GM23338 (cell line): ENCODE results near the gene APOL6. TPM values are rescaled to one million over a fixed set of nuclear protein-coding genes. Genes with fewer than 3 reads are reported as not detected.
A peak's percentile ranks its signal among the peaks of the same experiment; 100 is the strongest.

Experiments used
- ATAC-seq: fragments of 200-7000 bp; cut with Tn5 transposase; 3 replicates; pipeline ENCODE4 v1.9.1; 2020
- DNase-seq: peaks from one replicate; pipeline ENCODE4 v3.0.0-alpha.2; 2015; ENCODE audit warnings: low spot score
- H2AFZ ChIP-seq: fragments of 200-600 bp; sonication (generic); 2 replicates; pipeline ENCODE4 v1.8.0; 2016; ENCODE audit warnings: antibody characterized with exemption, mild to moderate bottlenecking, moderate library complexity
- H3F3A ChIP-seq: fragments of 200-600 bp; sonication (generic); replicated peaks from 2 replicates; pipeline ENCODE4 v1.8.0; 2017; ENCODE audit warnings: antibody characterized with exemption, mixed run types, low read depth
- H3K27ac ChIP-seq: fragments of 200-600 bp; sonication (generic); 2 replicates; pipeline ENCODE4 v1.6.1; 2016; ENCODE audit warnings: low read depth
- H3K27me3 ChIP-seq: fragments of 200-600 bp; sonication (generic); 2 replicates; pipeline ENCODE4 v1.8.0; 2016; ENCODE audit warnings: mild to moderate bottlenecking, mixed run types, moderate library complexity; ENCODE audit not compliant: insufficient read depth
- H3K36me3 ChIP-seq: fragments of 200-600 bp; sonication (generic); 2 replicates; pipeline ENCODE4 v1.8.0; 2016; ENCODE audit warnings: mild to moderate bottlenecking; ENCODE audit not compliant: insufficient read depth
- H3K4me1 ChIP-seq: fragments of 200-600 bp; sonication (generic); 2 replicates; pipeline ENCODE4 v1.8.0; 2016; ENCODE audit warnings: mild to moderate bottlenecking, moderate library complexity; ENCODE audit not compliant: insufficient read depth
- H3K4me2 ChIP-seq: fragments of 200-600 bp; sonication (generic); 2 replicates; pipeline ENCODE4 v1.7.1; 2017; ENCODE audit warnings: mixed run types
- H3K4me3 ChIP-seq: fragments of 200-600 bp; sonication (generic); 2 replicates; pipeline ENCODE4 v1.6.1; 2016; ENCODE audit warnings: mixed run types
- H3K79me2 ChIP-seq: fragments of 200-600 bp; sonication (generic); replicated peaks from 2 replicates; pipeline ENCODE4 v1.8.0; 2017; ENCODE audit warnings: mild to moderate bottlenecking; ENCODE audit not compliant: insufficient read depth
- H3K9me2 ChIP-seq: fragments of 200-600 bp; sonication (generic); 2 replicates; pipeline ENCODE4 v1.8.0; 2017; ENCODE audit not compliant: insufficient read depth
- H4K20me1 ChIP-seq: fragments of 200-600 bp; sonication (generic); replicated peaks from 2 replicates; pipeline ENCODE4 v1.8.0; 2017; ENCODE audit warnings: mild to moderate bottlenecking; ENCODE audit not compliant: insufficient read depth
- H3K27ac Mint-ChIP-seq: 2 replicates; pipeline ENCODE4 v1.8.0; 2020; ENCODE audit warnings: inconsistent platforms, mild to moderate bottlenecking, moderate library complexity, mixed read lengths
- H3K27me3 Mint-ChIP-seq: 3 replicates; pipeline ENCODE4 v1.8.0; 2022; ENCODE audit warnings: low read depth, mild to moderate bottlenecking, moderate library complexity, mixed read lengths, inconsistent platforms; ENCODE audit not compliant: insufficient read depth, poor library complexity
- H3K36me3 Mint-ChIP-seq: 3 replicates; pipeline ENCODE4 v1.8.0; 2021; ENCODE audit warnings: low read depth, mild to moderate bottlenecking, inconsistent platforms, moderate library complexity, mixed read lengths
- H3K4me1 Mint-ChIP-seq: 3 replicates; pipeline ENCODE4 v1.8.0; 2020; ENCODE audit warnings: mild to moderate bottlenecking, inconsistent platforms, mixed read lengths
- H3K4me3 Mint-ChIP-seq: 3 replicates; pipeline ENCODE4 v1.8.0; 2021; ENCODE audit warnings: moderate library complexity, mild to moderate bottlenecking, inconsistent platforms, mixed read lengths
- H3K9me3 Mint-ChIP-seq: 3 replicates; pipeline ENCODE4 v1.8.0; 2020; ENCODE audit warnings: moderate library complexity, mild to moderate bottlenecking, inconsistent platforms, mixed read lengths
- CREB1 ChIP-seq: fragments of 250-450 bp; sonication (Bioruptor Pico); IDR thresholded peaks from 2 replicates; pipeline ENCODE4 v1.5.0; 2020; ENCODE audit warnings: low read depth, mild to moderate bottlenecking, moderate library complexity
- EZH2 ChIP-seq: fragments of 200-600 bp; sonication (generic); IDR thresholded peaks from one replicate; pipeline ENCODE4 v1.8.0; 2017; ENCODE audit warnings: antibody characterized with exemption, mild to moderate bottlenecking, low read depth; ENCODE audit not compliant: unreplicated experiment
- EZH2phosphoT487 ChIP-seq: fragments of 200-600 bp; sonication (generic); IDR thresholded peaks from one replicate; pipeline ENCODE4 v1.8.1; 2018; ENCODE audit warnings: antibody characterized with exemption; ENCODE audit not compliant: unreplicated experiment
- JUNB ChIP-seq: IDR thresholded peaks from one replicate; pipeline ENCODE4 v1.6.1; 2016; ENCODE audit warnings: antibody characterized with exemption; ENCODE audit not compliant: unreplicated experiment
- NANOG ChIP-seq: IDR thresholded peaks from 2 replicates; pipeline ENCODE4 v1.6.1; 2016; ENCODE audit warnings: antibody characterized with exemption, borderline replicate concordance
- POLR2AphosphoS5 ChIP-seq: IDR thresholded peaks from 2 replicates; pipeline ENCODE4 v1.6.1; 2016; ENCODE audit warnings: antibody characterized with exemption, low read depth
- STAT1 ChIP-seq: IDR thresholded peaks from one replicate; pipeline ENCODE4 v1.6.1; 2016; ENCODE audit warnings: antibody characterized with exemption; ENCODE audit not compliant: unreplicated experiment
- ZNF114 ChIP-seq: fragments of 250-450 bp; sonication (Bioruptor Pico); IDR thresholded peaks from 2 replicates; pipeline ENCODE4 v1.5.0; 2020; ENCODE audit warnings: mild to moderate bottlenecking, moderate library complexity
- ZNF331 ChIP-seq: fragments of 250-450 bp; sonication (Bioruptor Pico); IDR thresholded peaks from 2 replicates; pipeline ENCODE4 v1.5.0; 2020; ENCODE audit warnings: low read depth, mild to moderate bottlenecking, moderate library complexity
- polyA plus RNA-seq: library from polyadenylated mRNA; unstranded; fragments of >200 nt; fragmentation: Nextera tagmentation; extraction: Ambion mirVana; gene quantifications from 2 replicates; pipeline ENCODE4 v1.2.1, GENCODE V29; 2016
- total RNA-seq: library from RNA; depleted of rRNA; stranded (reverse); fragments of >200 nt; shearing (Covaris generic); gene quantifications from 2 replicates; pipeline ENCODE4 v1.2.3, GENCODE V29; 2014
- TF ChIP-seq, protein P1 (sequence below): fragments of 250-450 bp; sonication (Bioruptor Pico); IDR thresholded peaks from 2 replicates; pipeline ENCODE4 v1.5.0; 2020; ENCODE audit warnings: mild to moderate bottlenecking, moderate library complexity
- TF ChIP-seq, protein P2 (sequence below), 2 experiments: fragments of 200-600 bp in 1 of 2; sonication (generic) in 1 of 2; conservative IDR thresholded peaks; 2 replicates each; pipeline versions ENCODE4 v1.5.1 to v1.6.1; 2016 to 2017; ENCODE audit warnings: antibody characterized with exemption in 2 of 2, low read depth in 2 of 2, mild to moderate bottlenecking in 2 of 2, moderate library complexity in 1 of 2
- TF ChIP-seq, protein P3 (sequence below): IDR thresholded peaks from 2 replicates; pipeline ENCODE4 v1.6.1; 2016; ENCODE audit warnings: antibody characterized with exemption
- TF ChIP-seq, protein P4 (sequence below): IDR thresholded peaks from one replicate; pipeline ENCODE4 v1.6.1; 2018; ENCODE audit warnings: antibody characterized with exemption; ENCODE audit not compliant: unreplicated experiment

APOL6 gene
- total and polyA plus RNA-seq, 2 experiments from 2014 or later = 0.10 to 0.14 TPM

DNA sequence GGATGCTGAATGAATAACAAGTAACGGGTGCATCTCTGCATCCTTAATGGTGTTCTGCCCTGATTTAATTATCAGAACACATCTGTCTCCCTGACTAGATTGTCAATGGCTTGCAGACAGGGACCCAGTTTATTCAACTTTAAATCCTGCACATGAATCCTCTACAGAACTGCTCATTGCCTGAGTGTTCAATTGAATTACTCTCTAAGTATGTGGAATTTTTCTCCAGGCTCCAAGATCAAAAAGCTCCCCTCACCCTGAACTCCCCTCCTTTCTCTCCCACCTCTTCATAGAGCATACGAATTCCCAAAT is 42.9 kb upstream of the APOL6 start:
- Histone ChIP-seq H3K9me2 (no peaks in the 10 kb centered on the region), H4K20me1 (no peaks in the 10 kb centered on the region), H3K4me3 (no peak overlapping the region), H2AFZ (peak overlapping the region; percentile 52; the same call in 1 of the 2 replicates), H3K4me1 (no peaks in the 10 kb centered on the region), H3K27ac (no peak overlapping the region), H3F3A (peaks cover 9% of the 10 kb centered on the region; the same call in 1 of the 2 replicates), H3K4me2 (no peak overlapping the region), H3K27me3 (no peaks in the 10 kb centered on the region), H3K79me2 (no peaks in the 10 kb centered on the region), H3K36me3 (no peaks in the 10 kb centered on the region)
- ATAC-seq (no peak), DNase-seq (no peak)
- H3K27ac Mint-ChIP-seq = no peak overlapping the region
- H3K9me3 Mint-ChIP-seq = no peaks in the 10 kb centered on the region
- H3K36me3 Mint-ChIP-seq = no peaks in the 10 kb centered on the region
- H3K27me3 Mint-ChIP-seq = peaks cover 2% of the 10 kb centered on the region
- TF ChIP-seq JUNB = no peak
- TF ChIP-seq, protein P1, sequence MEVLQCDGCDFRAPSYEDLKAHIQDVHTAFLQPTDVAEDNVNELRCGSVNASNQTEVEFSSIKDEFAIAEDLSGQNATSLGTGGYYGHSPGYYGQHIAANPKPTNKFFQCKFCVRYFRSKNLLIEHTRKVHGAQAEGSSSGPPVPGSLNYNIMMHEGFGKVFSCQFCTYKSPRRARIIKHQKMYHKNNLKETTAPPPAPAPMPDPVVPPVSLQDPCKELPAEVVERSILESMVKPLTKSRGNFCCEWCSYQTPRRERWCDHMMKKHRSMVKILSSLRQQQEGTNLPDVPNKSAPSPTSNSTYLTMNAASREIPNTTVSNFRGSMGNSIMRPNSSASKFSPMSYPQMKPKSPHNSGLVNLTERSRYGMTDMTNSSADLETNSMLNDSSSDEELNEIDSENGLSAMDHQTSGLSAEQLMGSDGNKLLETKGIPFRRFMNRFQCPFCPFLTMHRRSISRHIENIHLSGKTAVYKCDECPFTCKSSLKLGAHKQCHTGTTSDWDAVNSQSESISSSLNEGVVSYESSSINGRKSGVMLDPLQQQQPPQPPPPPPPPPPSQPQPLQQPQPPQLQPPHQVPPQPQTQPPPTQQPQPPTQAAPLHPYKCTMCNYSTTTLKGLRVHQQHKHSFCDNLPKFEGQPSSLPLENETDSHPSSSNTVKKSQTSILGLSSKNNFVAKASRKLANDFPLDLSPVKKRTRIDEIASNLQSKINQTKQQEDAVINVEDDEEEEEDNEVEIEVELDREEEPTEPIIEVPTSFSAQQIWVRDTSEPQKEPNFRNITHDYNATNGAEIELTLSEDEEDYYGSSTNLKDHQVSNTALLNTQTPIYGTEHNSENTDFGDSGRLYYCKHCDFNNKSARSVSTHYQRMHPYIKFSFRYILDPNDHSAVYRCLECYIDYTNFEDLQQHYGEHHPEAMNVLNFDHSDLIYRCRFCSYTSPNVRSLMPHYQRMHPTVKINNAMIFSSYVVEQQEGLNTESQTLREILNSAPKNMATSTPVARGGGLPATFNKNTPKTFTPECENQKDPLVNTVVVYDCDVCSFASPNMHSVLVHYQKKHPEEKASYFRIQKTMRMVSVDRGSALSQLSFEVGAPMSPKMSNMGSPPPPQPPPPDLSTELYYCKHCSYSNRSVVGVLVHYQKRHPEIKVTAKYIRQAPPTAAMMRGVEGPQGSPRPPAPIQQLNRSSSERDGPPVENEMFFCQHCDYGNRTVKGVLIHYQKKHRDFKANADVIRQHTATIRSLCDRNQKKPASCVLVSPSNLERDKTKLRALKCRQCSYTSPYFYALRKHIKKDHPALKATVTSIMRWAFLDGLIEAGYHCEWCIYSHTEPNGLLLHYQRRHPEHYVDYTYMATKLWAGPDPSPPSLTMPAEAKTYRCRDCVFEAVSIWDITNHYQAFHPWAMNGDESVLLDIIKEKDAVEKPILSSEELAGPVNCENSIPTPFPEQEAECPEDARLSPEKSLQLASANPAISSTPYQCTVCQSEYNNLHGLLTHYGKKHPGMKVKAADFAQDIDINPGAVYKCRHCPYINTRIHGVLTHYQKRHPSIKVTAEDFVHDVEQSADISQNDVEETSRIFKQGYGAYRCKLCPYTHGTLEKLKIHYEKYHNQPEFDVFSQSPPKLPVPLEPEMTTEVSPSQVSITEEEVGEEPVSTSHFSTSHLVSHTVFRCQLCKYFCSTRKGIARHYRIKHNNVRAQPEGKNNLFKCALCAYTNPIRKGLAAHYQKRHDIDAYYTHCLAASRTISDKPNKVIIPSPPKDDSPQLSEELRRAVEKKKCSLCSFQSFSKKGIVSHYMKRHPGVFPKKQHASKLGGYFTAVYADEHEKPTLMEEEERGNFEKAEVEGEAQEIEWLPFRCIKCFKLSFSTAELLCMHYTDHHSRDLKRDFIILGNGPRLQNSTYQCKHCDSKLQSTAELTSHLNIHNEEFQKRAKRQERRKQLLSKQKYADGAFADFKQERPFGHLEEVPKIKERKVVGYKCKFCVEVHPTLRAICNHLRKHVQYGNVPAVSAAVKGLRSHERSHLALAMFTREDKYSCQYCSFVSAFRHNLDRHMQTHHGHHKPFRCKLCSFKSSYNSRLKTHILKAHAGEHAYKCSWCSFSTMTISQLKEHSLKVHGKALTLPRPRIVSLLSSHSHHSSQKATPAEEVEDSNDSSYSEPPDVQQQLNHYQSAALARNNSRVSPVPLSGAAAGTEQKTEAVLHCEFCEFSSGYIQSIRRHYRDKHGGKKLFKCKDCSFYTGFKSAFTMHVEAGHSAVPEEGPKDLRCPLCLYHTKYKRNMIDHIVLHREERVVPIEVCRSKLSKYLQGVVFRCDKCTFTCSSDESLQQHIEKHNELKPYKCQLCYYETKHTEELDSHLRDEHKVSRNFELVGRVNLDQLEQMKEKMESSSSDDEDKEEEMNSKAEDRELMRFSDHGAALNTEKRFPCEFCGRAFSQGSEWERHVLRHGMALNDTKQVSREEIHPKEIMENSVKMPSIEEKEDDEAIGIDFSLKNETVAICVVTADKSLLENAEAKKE (CRISPR knock-in tag) = no peak
- TF ChIP-seq EZH2phosphoT487 = no peak
- TF ChIP-seq CREB1 (CRISPR knock-in tag) = no peak
- no peak for TF ChIP-seq ZNF331 (CRISPR knock-in tag)
- no peak for TF ChIP-seq STAT1
- TF ChIP-seq, protein P2, sequence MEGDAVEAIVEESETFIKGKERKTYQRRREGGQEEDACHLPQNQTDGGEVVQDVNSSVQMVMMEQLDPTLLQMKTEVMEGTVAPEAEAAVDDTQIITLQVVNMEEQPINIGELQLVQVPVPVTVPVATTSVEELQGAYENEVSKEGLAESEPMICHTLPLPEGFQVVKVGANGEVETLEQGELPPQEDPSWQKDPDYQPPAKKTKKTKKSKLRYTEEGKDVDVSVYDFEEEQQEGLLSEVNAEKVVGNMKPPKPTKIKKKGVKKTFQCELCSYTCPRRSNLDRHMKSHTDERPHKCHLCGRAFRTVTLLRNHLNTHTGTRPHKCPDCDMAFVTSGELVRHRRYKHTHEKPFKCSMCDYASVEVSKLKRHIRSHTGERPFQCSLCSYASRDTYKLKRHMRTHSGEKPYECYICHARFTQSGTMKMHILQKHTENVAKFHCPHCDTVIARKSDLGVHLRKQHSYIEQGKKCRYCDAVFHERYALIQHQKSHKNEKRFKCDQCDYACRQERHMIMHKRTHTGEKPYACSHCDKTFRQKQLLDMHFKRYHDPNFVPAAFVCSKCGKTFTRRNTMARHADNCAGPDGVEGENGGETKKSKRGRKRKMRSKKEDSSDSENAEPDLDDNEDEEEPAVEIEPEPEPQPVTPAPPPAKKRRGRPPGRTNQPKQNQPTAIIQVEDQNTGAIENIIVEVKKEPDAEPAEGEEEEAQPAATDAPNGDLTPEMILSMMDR (conservative IDR thresholded peaks at IDR 0.05; ENCODE audit: low read depth in 2 of 2) = no peak
- no peak for TF ChIP-seq NANOG
- TF ChIP-seq ZNF114 = no peak
- TF ChIP-seq, protein P3, sequence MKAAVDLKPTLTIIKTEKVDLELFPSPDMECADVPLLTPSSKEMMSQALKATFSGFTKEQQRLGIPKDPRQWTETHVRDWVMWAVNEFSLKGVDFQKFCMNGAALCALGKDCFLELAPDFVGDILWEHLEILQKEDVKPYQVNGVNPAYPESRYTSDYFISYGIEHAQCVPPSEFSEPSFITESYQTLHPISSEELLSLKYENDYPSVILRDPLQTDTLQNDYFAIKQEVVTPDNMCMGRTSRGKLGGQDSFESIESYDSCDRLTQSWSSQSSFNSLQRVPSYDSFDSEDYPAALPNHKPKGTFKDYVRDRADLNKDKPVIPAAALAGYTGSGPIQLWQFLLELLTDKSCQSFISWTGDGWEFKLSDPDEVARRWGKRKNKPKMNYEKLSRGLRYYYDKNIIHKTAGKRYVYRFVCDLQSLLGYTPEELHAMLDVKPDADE = no peak
- TF ChIP-seq EZH2 = no peak
- TF ChIP-seq, protein P4, sequence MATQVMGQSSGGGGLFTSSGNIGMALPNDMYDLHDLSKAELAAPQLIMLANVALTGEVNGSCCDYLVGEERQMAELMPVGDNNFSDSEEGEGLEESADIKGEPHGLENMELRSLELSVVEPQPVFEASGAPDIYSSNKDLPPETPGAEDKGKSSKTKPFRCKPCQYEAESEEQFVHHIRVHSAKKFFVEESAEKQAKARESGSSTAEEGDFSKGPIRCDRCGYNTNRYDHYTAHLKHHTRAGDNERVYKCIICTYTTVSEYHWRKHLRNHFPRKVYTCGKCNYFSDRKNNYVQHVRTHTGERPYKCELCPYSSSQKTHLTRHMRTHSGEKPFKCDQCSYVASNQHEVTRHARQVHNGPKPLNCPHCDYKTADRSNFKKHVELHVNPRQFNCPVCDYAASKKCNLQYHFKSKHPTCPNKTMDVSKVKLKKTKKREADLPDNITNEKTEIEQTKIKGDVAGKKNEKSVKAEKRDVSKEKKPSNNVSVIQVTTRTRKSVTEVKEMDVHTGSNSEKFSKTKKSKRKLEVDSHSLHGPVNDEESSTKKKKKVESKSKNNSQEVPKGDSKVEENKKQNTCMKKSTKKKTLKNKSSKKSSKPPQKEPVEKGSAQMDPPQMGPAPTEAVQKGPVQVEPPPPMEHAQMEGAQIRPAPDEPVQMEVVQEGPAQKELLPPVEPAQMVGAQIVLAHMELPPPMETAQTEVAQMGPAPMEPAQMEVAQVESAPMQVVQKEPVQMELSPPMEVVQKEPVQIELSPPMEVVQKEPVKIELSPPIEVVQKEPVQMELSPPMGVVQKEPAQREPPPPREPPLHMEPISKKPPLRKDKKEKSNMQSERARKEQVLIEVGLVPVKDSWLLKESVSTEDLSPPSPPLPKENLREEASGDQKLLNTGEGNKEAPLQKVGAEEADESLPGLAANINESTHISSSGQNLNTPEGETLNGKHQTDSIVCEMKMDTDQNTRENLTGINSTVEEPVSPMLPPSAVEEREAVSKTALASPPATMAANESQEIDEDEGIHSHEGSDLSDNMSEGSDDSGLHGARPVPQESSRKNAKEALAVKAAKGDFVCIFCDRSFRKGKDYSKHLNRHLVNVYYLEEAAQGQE = no peak
- no peak for TF ChIP-seq POLR2AphosphoS5
- H3K4me1 Mint-ChIP-seq = 0 out of 3 replicates have a peak, but pooled peaks cover 2% of the 10 kb centered on the region
- no peak overlapping the region for H3K4me3 Mint-ChIP-seq
